Measurements from ENCODE around the gene MGAT4B. TPM values are rescaled to one million over a fixed set of nuclear protein-coding genes. Genes with fewer than 3 reads are reported as not detected.

The MGAT4B gene
- total RNA-seq, 1 experiment from 2014 or later: 148 TPM

GRCh38 chr5:179794575-179794974 is 12.1 kb downstream of the MGAT4B start:
- CTCF ChIA-PET: no interaction called here

GRCh38 chr5:179794171-179794570 is 12.5 kb downstream of the MGAT4B start:
- ATAC-seq (no peak), DNase-seq (ENCODE audit: low read depth, low spot score) (no peak)
- H3K4me2 ChIP-seq (ENCODE audit: low read length): peak overlapping the region; percentile 99
- ChIA-PET RAD21 (ENCODE audit: low non-redundant PET in 1 of 2, low total read pairs in 2 of 2, uncharacterized antibody in 2 of 2, unreplicated experiment in 2 of 2) (no interaction called here), POLR2A (no interaction called here), CTCF (no interaction called here)
- no peak overlapping the region for H2AFZ ChIP-seq (ENCODE audit: low read depth, low read length, poor library complexity, severe bottlenecking)
- BruUV-seq (replicated peaks): no TSS peak
- H3K4me3 ChIP-seq (replicated peaks in 1 of 2; ENCODE audit: low read depth in 1 of 2, low read length in 2 of 2): peak overlapping the region; percentile 65 to 84; a peak in 3 of 4 replicates
- intact Hi-C loops (cut with micrococcal nuclease): loop anchor here (2.0 kb wide), 1 partner anchor 31 kb away; no protein-coding TSS in a partner anchor
- H4K20me1 ChIP-seq (ENCODE audit: insufficient read depth): no peaks in the 10 kb centered on the region
- peaks cover 11% of the 10 kb centered on the region; the same call in 1 of the 2 replicates for H3K79me2 ChIP-seq (ENCODE audit: insufficient read depth, low read length)
- no peak overlapping the region; the same call in 1 of the 2 replicates for H3K9ac ChIP-seq (ENCODE audit: low read length)
- TF ChIP-seq POLR2A (IDR thresholded peaks at IDR 0.05; ENCODE audit: borderline replicate concordance, extremely low read depth, insufficient read depth, insufficient read length): no peak
- TF ChIP-seq CEBPB (IDR thresholded peaks at IDR 0.05; ENCODE audit: low read depth): no peak
- TF ChIP-seq TCF7L2 (IDR thresholded peaks at IDR 0.05; ENCODE audit: borderline replicate concordance, extremely low read depth, insufficient read depth, insufficient read length): no peak
- TF ChIP-seq SIN3A (IDR thresholded peaks at IDR 0.05; ENCODE audit: low read depth): no peak
- no peak for TF ChIP-seq EZH2phosphoT487 (IDR thresholded peaks at IDR 0.05; ENCODE audit: borderline replicate concordance)
- TF ChIP-seq SRF (IDR thresholded peaks at IDR 0.05; ENCODE audit: low read depth): no peak
- no peak for TF ChIP-seq YY1 (IDR thresholded peaks at IDR 0.05; ENCODE audit: extremely low read depth, insufficient replicate concordance, low read depth, low read length)
- TF ChIP-seq JUND (IDR thresholded peaks at IDR 0.05): no peak
- TF ChIP-seq POLR2AphosphoS5 (IDR thresholded peaks at IDR 0.05; ENCODE audit: low read depth, low read length): no peak
- H3K9me2 ChIP-seq (ENCODE audit: insufficient read depth): no peaks in the 10 kb centered on the region
- no peaks in the 10 kb centered on the region for H3K27me3 ChIP-seq (ENCODE audit: insufficient read depth, low read length)
- H3K9me3 ChIP-seq (ENCODE audit: control insufficient read depth in 1 of 2, insufficient read depth in 1 of 2, low read depth in 1 of 2, low read length in 2 of 2): no peaks in the 10 kb centered on the region
- peaks cover 0 to 11% of the 10 kb centered on the region in 2 experiments; a peak in 1 of 4 replicates for H3K36me3 ChIP-seq (ENCODE audit: control insufficient read depth in 1 of 2, insufficient read depth in 2 of 2, low read length in 2 of 2)
- peak overlapping the region; percentile 99; the same call in 1 of the 2 replicates for H3K27ac ChIP-seq (ENCODE audit: low read depth, low read length)
- peaks cover 9 to 22% of the 10 kb centered on the region in 2 experiments; a peak in 3 of 4 replicates for H3K4me1 ChIP-seq (ENCODE audit: control insufficient read depth in 1 of 2, insufficient read depth in 2 of 2, low read length in 2 of 2)

More at GRCh38 chr5:179794575-179794974, 12.1 kb downstream of the MGAT4B start:
- no peak overlapping the region for H2AFZ ChIP-seq (ENCODE audit: low read depth, low read length, poor library complexity, severe bottlenecking)
- intact Hi-C loops (cut with micrococcal nuclease): loop anchor here (2.0 kb wide), 1 partner anchor 32 kb away; no protein-coding TSS in a partner anchor
- H3K9ac ChIP-seq (ENCODE audit: low read length): peak overlapping the region; percentile 88
- TF ChIP-seq TCF7L2 (IDR thresholded peaks at IDR 0.05; ENCODE audit: borderline replicate concordance, extremely low read depth, insufficient read depth, insufficient read length): no peak
- no peak for TF ChIP-seq ZBTB33 (IDR thresholded peaks at IDR 0.05; ENCODE audit: extremely low read depth, insufficient replicate concordance, low read length)
- TF ChIP-seq POLR2AphosphoS5 (IDR thresholded peaks at IDR 0.05; ENCODE audit: low read depth, low read length): no peak
- no peak for TF ChIP-seq ZNF274 (IDR thresholded peaks at IDR 0.05; ENCODE audit: low read depth, low read length)
- peaks cover under 1 to 14% of the 10 kb centered on the region in 2 experiments; a peak in 1 of 4 replicates for H3K36me3 ChIP-seq (ENCODE audit: control insufficient read depth in 1 of 2, insufficient read depth in 2 of 2, low read length in 2 of 2)
- peaks cover 9 to 22% of the 10 kb centered on the region in 2 experiments; a peak in 3 of 4 replicates for H3K4me1 ChIP-seq (ENCODE audit: control insufficient read depth in 1 of 2, insufficient read depth in 2 of 2, low read length in 2 of 2)
- H3K9me2 ChIP-seq (ENCODE audit: insufficient read depth): no peaks in the 10 kb centered on the region
- no peaks in the 10 kb centered on the region for H3K9me3 ChIP-seq (ENCODE audit: control insufficient read depth in 1 of 2, insufficient read depth in 1 of 2, low read depth in 1 of 2, low read length in 2 of 2)
- peak overlapping the region; percentile 65 to 84 for H3K4me3 ChIP-seq (replicated peaks in 1 of 2; ENCODE audit: low read depth in 1 of 2, low read length in 2 of 2)
- BruUV-seq (replicated peaks): no TSS peak
- no peaks in the 10 kb centered on the region for H4K20me1 ChIP-seq (ENCODE audit: insufficient read depth)
- no peak for ATAC-seq
- ChIA-PET POLR2A (no interaction called here), RAD21 (ENCODE audit: low non-redundant PET in 1 of 2, low total read pairs in 2 of 2, uncharacterized antibody in 2 of 2, unreplicated experiment in 2 of 2) (no interaction called here)
- no peak for DNase-seq (ENCODE audit: low read depth, low spot score)
- H3K27me3 ChIP-seq (ENCODE audit: insufficient read depth, low read length): no peaks in the 10 kb centered on the region
- H3K4me2 ChIP-seq (ENCODE audit: low read length): peak overlapping the region; percentile 99
- peaks cover 11% of the 10 kb centered on the region; the same call in 1 of the 2 replicates for H3K79me2 ChIP-seq (ENCODE audit: insufficient read depth, low read length)
- H3K27ac ChIP-seq (ENCODE audit: low read depth, low read length): peak overlapping the region; percentile 99

All from HCT116 (cell line).